GM12801 (cell line): ENCODE results near the gene PNPLA2.

Experiments used
- CTCF ChIP-seq: IDR thresholded peaks from one replicate; pipeline ENCODE4 v1.5.1; 2011; ENCODE audit warnings: control low read depth; ENCODE audit not compliant: insufficient read length; ENCODE audit errors: extremely low read depth

Gene PNPLA2

GRCh38 chr11:839875-840617, 21.3 kb downstream of the PNPLA2 start:
- no peak for TF ChIP-seq CTCF

GRCh38 chr11:841981-842369, 23.3 kb downstream of the PNPLA2 start:
- TF ChIP-seq CTCF: no peak

- TF ChIP-seq CTCF: no peak
These were observed 23.8 kb downstream of the PNPLA2 start, which contains the start of the genes POLR2L and TSPAN4 for GRCh38 chr11:842370-843002. POLR2L (minus strand) TSS chr11:842529; CDS start chr11:842508, 21 bp downstream. TSPAN4 (plus strand) TSS chr11:842852; CDS start chr11:850305, 7,453 bp downstream.

- no peak for TF ChIP-seq CTCF
These were observed 24.5 kb downstream of the PNPLA2 start for GRCh38 chr11:843086-843734.

- no peak for TF ChIP-seq CTCF
These were observed 25.3 kb downstream of the PNPLA2 start for GRCh38 chr11:843818-844692.

- no peak for TF ChIP-seq CTCF
These were observed 26.3 kb downstream of the PNPLA2 start for GRCh38 chr11:844693-845644.
